Measurements from ENCODE around the gene OCSTAMP. TPM values are rescaled to one million over a fixed set of nuclear protein-coding genes. Genes with fewer than 3 reads are reported as not detected.

OCSTAMP gene
- total RNA-seq, 1 donor = not detected

DNA sequence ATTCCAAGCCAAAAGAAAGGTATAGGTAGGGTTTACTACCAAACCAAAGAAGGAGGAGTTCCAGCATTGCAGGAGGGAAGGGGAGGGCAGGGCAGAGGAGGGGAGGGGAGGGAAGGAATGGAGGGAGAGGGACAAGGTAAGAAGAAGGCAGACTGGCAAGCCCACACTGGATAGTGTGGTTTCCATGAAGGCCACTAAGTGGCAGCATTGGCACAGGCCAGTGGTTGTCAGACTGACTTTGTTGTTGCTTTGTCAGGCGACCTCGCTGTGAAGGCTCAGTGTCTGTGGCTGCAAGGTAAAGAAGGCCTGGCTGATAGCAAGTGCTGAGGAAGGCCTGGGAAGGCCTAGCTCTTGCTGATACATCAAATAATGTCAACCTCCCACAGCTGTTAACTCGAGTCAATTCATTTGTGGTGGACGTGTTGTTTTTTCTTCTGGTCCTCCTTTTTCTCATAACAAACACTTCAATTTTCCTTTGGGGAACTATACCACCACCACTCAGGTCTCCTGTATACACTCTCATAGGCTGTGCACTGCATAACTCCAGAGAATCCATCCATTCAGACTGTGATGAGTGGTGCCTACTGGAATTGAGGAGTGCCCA is 29.4 kb downstream of the OCSTAMP start:
- peak in 2 of 3 donors; percentile 51 to 73 for DNase-seq (ENCODE audit: low read depth in 2 of 3, low spot score in 2 of 3)

DNA sequence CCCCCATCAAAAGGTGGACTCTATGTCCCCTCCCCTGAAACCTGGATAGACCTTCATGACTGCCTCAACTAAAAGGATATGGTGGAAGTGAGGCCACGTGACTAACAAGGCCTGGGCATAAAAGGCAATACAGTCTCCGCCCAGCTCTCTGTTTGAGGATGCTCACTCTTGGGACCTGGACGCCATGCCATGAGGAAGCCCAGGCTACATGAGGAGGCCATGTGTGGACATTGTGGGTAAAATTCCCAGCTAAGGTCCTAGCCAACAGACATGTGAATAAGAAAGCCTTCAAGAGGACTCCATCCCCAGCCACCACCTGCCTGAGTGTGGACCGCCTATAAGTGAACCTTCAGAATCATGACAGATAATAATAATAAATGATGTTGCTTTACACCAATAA is 29.9 kb downstream of the OCSTAMP start:
- DNase-seq (ENCODE audit: low read depth in 2 of 3, low spot score in 2 of 3) = no peak

DNA sequence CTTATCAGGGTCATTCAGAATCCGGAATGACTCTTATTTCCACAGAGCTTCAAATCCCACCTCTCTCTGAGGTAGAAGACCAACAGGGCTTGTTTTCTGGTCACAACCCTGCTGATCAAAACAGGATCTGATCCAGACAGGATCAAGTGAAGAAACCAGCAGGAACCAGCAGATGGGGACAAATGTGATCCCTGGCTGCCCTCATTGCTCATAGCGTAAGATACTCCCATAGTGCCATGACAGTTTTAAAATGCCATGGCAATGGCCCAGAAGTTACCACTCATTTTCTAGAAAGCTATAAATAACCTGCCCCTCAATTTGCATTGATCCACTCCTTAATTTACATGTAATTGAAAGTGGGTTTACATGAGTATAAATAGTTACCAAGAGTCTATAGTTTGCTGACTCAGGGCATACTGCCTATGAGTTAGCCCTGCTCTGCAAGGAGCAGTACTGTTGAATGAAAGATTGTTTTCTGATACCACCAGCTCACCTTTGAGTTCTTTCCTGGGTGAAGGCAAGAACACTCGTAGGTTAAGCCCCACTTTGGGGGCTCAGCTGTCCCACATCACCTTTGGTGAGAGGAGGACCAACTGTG is 30.9 kb downstream of the OCSTAMP start:
- DNase-seq (ENCODE audit: low read depth in 2 of 3, low spot score in 2 of 3) = no peak

DNA sequence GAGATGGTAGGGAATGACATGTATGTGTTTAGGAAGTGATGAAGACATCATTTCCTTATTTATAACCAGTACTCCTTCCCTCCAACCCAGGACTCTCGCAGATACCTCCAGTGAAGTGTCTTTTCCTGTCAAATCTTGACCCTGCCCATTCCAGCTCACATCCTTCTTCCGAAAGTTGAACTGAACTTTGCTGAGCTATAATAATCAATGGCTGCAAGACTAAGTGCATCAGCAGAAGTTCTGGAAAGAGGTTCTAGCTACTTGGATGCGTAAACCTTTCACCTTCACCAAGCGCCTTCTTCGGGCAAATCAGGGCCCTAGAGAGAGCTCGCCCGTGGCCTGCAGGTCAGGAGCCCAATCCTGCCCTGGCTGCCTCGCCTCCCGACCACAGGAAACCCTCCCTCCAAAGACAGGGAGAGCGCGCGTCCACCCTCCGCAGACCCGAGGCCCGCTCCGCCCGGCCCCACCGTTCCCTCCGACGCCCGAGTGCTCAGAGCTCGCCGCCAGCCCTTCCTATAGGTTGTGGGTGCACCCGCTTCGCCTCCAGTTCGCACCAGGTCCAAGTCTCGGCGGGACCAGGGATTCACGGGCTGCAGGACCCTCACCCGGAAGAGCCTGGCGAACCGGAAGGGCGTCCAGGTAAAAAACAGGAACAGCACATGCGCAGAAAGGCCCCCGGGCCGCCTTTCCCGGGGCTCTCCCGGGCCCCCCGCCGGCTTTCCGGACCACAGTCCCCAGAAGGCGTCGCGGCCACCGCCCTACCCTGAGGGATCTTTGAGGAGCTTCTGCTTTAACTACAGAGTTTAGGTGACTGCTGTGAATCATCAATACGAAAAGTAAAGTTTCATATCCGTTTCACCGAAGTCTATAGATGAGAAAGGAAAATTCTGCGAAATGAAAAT is 37.3 kb downstream of the OCSTAMP start, which contains the start of gene ZNF334:
Gene ZNF334, minus strand, starts transcription at position 617 of the 902 bp plus-strand sequence. CDS start 1,457 bp downstream, outside the sequence.
- peak in 2 of 3 donors; percentile 22 to 33 for DNase-seq (ENCODE audit: low read depth in 2 of 3, low spot score in 2 of 3)

DNA sequence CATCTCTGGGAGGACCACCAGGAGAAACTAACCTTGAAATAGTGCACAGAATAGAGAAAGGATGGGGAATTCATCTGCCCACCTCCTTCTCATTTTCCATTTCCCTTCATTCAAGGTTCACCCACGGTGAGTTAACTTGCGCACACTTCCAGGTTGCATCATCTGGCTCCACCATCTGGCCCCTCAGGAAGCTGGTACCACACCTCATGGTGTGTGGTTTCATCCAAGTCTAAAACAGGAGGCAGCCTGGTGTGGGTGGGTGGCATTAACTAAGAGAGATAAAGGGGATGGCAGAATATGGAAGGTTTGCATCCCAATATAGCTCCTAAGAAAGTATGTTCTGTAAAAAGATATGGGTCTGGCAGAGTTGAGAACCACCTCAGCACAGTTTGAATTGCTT is 40.9 kb downstream of the OCSTAMP start:
- peak in 2 of 3 donors; percentile 77 to 87 for DNase-seq (ENCODE audit: low read depth in 2 of 3, low spot score in 2 of 3)

DNA sequence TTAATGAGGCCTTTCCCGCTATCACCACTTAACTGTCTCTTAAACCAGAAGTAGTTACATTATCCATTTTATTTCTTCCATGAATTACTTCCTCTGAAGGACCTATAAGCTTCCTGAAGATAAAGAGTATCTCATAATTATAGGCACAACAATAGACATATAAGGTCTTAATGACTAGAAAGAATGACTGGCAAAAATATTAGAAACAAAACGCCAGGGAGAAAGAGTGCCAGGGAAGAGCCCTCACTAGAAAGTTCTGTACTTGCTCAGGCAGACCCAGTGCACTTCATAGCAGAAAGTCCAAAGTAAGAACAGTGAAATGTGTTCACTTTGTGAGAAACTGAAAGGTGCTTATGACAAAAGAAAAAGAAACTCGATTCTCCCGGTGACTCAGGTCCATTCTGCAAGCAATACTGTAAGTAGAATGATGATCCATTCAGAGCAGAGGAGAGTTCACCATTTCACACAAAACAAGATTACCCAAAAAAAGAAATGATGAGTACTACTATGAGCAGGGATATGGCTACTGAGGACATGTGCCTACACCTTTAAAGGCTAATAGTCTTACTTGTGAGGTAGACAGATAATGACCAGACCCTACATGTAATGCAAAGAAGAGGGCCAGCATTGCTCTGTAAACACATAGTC is 42.6 kb downstream of the OCSTAMP start:
- no peak for DNase-seq (ENCODE audit: low read depth in 2 of 3, low spot score in 2 of 3)

DNA sequence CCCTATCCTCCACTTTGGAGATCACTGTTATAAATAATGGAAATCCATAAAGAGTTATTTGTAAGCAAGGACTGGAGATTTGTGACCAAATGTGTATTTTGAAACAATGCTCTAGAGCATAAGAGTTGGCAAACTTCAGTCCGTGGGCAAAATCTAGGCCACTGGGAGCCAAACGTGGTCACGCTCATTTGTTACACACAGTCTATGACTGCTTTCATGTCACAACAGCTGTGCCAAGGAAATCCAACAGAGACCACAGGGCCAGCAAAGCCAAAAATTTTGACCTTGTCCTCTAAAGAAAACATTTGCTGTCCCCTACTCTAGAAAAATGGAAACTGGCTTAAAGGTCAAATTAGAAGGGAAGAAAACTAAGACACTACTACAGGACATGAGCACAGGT is 44.9 kb downstream of the OCSTAMP start:
- no peak for DNase-seq (ENCODE audit: low read depth in 2 of 3, low spot score in 2 of 3)

DNA sequence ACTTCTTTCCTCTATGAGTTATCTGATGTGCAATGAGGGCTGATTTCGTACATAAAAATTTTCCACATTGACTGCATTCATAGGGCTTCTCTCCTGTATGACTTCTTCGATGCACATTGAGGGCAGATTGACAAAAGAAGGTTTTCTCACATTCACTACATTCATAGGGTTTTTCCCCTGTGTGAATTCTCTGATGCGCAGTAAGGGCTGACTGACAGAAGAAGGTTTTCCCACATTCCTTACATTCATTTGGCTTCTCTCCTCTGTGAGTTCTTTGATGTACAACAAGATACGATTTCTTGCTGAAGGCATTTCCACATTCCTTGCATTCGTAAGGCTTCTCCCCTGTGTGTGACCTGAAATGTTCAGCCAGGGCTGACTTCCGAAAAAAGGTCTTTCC is 48.5 kb downstream of the OCSTAMP start:
- DNase-seq (ENCODE audit: low read depth in 2 of 3, low spot score in 2 of 3) = no peak

DNA sequence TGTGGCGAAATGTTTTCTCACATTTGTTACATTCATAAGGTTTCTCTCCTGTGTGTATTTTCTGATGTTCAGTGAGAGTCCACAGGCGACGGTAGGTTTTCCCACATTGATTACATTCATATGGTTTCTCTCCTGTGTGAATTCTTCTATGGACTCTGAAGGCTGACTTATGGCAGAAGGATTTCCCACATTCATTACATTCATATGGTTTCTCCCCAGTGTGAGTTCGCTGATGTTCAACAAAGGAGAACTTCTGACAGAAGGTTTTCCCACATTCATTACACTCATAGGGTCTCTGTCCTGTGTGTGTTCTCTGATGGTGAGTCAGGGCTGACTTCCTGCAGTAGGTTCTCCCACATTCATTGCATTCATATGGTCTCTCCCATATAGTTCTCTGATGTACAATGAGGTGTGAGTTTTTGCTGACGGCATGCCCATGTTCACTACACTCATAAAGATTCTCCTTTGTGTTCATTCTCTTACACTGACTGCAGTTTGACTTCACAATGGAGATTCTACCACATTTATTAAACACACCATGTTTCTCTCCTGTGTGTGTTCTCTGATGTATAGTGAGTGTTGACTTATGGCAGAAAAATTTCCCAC is 49.0 kb downstream of the OCSTAMP start:
- DNase-seq (ENCODE audit: low read depth in 2 of 3, low spot score in 2 of 3) = no peak

DNA sequence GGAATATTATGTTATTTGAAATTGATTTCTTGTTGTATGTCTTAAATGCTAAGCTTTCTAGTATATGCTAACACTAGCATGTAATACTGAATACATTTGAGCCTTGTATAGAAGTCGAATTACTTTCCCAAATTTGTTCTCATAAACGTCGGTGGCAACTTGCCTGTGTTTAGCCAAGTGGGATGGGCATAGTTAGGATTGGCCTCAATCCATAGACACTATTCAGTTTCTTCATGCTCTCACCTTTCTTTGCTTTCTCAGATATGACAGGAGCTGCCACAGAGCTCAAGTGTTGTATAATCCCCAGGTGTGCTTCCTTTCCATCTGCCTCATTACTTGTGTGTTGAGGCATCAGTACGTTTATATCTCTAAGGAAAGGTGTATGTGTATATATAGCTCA is 56.4 kb downstream of the OCSTAMP start:
- DNase-seq (ENCODE audit: low read depth in 2 of 3, low spot score in 2 of 3) = no peak

DNA sequence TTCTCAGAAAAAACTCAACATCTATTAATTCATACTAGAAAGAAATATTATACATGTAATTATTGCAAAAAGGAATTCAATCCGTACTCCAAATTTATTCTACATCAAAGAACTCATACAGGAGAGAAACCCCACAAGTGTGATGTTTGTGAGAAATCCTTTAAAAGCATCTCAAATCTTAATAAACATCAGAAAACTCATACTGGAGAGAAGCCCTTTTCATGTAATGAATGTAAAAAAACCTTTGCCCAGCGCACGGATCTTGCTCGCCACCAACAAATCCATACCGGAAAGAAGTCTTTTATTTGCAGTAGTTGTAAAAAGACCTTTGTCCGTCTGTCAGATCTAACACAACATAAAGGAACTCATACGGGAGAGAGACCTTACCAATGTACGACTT is 59.1 kb downstream of the OCSTAMP start:
- DNase-seq (ENCODE audit: low read depth in 2 of 3, low spot score in 2 of 3) = no peak

Other genes with a start within 250 kb of the OCSTAMP start
- not detected for gene CDH22, start 242.2 kb downstream of the OCSTAMP start, total RNA-seq
- gene ELMO2, start 144.0 kb downstream of the OCSTAMP start, total RNA-seq = 49.0 TPM
- gene ZNF334, start 37.1 kb downstream of the OCSTAMP start, total RNA-seq = 3.0 TPM
- under 0.01 TPM for gene SLC13A3, start 100.8 kb upstream of the OCSTAMP start, total RNA-seq
- gene TP53RK, start 138.8 kb upstream of the OCSTAMP start, total RNA-seq = 16.7 TPM
- gene SLC2A10, start 159.0 kb upstream of the OCSTAMP start, total RNA-seq = 5.1 TPM